Measurements from ENCODE around the gene PAK5.

Gene PAK5

DNA sequence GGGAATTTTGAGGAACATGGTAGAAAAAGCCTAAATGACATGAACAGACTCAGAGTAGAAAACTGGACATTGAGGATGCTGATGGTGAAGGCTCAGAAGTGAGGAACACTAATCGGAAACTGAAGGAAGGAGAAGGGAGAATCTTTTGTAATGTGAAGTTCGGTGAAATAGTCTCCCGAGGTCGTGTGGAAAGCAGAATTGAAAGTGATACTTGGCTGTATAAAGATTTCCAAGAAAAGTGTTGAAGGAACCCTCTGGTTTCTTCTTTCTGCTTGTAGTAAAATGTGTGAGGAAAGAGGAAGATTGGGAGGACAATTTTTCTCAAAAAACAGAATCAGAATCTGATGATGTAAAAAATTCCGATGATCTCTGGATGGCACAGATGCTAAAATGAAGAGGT is 209.0 kb downstream of the PAK5 start:
- TF ChIP-seq POLR2AphosphoS5 (IDR thresholded peaks at IDR 0.05; ENCODE audit: low read depth, low read length) (no peak), TAF1 (IDR thresholded peaks at IDR 0.05; ENCODE audit: borderline replicate concordance, insufficient read depth, low read length) (no peak), FOXP2 (optimal IDR thresholded peaks at IDR 0.05; ENCODE audit: borderline replicate concordance, extremely low read depth, extremely low read length, insufficient read depth) (no peak), SIN3A (IDR thresholded peaks at IDR 0.05; ENCODE audit: borderline replicate concordance, insufficient read depth, low read length) (no peak)
- TF ChIP-seq, protein P1, sequence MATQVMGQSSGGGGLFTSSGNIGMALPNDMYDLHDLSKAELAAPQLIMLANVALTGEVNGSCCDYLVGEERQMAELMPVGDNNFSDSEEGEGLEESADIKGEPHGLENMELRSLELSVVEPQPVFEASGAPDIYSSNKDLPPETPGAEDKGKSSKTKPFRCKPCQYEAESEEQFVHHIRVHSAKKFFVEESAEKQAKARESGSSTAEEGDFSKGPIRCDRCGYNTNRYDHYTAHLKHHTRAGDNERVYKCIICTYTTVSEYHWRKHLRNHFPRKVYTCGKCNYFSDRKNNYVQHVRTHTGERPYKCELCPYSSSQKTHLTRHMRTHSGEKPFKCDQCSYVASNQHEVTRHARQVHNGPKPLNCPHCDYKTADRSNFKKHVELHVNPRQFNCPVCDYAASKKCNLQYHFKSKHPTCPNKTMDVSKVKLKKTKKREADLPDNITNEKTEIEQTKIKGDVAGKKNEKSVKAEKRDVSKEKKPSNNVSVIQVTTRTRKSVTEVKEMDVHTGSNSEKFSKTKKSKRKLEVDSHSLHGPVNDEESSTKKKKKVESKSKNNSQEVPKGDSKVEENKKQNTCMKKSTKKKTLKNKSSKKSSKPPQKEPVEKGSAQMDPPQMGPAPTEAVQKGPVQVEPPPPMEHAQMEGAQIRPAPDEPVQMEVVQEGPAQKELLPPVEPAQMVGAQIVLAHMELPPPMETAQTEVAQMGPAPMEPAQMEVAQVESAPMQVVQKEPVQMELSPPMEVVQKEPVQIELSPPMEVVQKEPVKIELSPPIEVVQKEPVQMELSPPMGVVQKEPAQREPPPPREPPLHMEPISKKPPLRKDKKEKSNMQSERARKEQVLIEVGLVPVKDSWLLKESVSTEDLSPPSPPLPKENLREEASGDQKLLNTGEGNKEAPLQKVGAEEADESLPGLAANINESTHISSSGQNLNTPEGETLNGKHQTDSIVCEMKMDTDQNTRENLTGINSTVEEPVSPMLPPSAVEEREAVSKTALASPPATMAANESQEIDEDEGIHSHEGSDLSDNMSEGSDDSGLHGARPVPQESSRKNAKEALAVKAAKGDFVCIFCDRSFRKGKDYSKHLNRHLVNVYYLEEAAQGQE (IDR thresholded peaks at IDR 0.05; ENCODE audit: insufficient read depth in 1 of 2, low read depth in 2 of 2, low read length in 2 of 2), result no peak

DNA sequence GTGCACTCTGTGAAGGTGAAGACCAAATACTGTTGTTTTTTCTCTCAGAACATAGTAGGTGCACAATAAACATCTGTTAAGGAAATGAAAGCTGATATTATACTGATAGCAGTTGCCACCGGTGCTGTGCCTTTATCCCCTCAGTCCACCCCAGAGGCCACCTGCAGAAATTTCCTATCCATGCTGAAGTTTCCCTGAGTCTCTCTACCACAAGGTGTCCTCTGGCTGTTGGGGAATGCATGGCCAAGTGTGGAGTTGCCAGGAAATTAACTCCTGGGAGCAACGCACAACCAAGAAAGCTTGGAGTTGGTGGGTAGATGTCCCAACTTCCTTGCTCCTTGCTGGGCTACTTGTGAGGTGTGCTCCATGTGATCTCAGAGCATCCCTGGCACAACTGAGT is 210.3 kb downstream of the PAK5 start:
- TF ChIP-seq, protein P1 (IDR thresholded peaks at IDR 0.05; ENCODE audit: insufficient read depth in 1 of 2, low read depth in 2 of 2, low read length in 2 of 2), result no peak
- no peak for TF ChIP-seq TAF1 (IDR thresholded peaks at IDR 0.05; ENCODE audit: borderline replicate concordance, insufficient read depth, low read length)
- no peak for TF ChIP-seq SIN3A (IDR thresholded peaks at IDR 0.05; ENCODE audit: borderline replicate concordance, insufficient read depth, low read length)
- no peak for TF ChIP-seq FOXP2 (optimal IDR thresholded peaks at IDR 0.05; ENCODE audit: borderline replicate concordance, extremely low read depth, extremely low read length, insufficient read depth)

DNA sequence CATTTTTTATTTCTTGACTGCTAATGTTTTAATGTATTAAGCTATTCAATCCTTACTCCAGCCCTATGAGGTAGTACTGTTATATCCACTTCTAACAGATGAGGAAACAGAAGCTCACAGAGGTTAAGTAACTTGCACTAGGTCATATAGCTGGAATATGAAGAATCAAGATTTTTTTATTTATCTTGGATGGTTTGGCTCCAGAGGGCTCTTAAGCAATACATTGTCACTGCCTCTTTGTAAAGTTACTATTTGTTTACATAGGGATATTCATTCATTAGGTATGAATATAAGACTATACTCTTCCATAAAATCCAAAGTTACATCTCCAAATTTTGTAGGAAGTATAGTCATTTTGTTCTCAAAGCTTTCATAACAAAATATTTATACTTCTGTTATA is 210.7 kb downstream of the PAK5 start:
- no peak for TF ChIP-seq FOXP2 (optimal IDR thresholded peaks at IDR 0.05; ENCODE audit: borderline replicate concordance, extremely low read depth, extremely low read length, insufficient read depth)
- TF ChIP-seq, protein P1 (IDR thresholded peaks at IDR 0.05; ENCODE audit: insufficient read depth in 1 of 2, low read depth in 2 of 2, low read length in 2 of 2), result no peak
- no peak for TF ChIP-seq TAF1 (IDR thresholded peaks at IDR 0.05; ENCODE audit: borderline replicate concordance, insufficient read depth, low read length)
- no peak for TF ChIP-seq POLR2AphosphoS5 (IDR thresholded peaks at IDR 0.05; ENCODE audit: low read depth, low read length)

DNA sequence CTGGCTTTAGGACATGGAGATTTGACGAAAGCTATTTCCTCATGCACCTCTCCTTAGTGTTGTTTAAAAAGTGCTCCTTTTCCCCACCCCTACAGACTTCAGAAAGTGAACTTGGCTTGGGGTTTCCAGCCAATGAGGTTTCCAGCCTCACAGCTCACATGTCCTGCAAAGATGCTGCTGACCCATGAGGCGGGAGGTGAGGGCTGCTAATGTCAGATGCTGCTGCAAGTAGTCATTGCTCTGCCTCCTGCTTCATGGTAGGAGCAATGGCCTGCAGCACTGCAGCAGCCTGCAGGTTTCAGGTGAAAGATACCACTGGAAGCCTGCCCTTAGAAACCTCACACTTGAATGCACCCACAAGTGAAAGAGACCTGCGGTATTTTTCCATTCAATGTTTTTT is 211.7 kb downstream of the PAK5 start:
- TF ChIP-seq SIN3A (IDR thresholded peaks at IDR 0.05; ENCODE audit: borderline replicate concordance, insufficient read depth, low read length) (no peak), POLR2AphosphoS5 (IDR thresholded peaks at IDR 0.05; ENCODE audit: low read depth, low read length) (no peak), TAF1 (IDR thresholded peaks at IDR 0.05; ENCODE audit: borderline replicate concordance, insufficient read depth, low read length) (no peak), FOXP2 (optimal IDR thresholded peaks at IDR 0.05; ENCODE audit: borderline replicate concordance, extremely low read depth, extremely low read length, insufficient read depth) (no peak)
- TF ChIP-seq, protein P1 (IDR thresholded peaks at IDR 0.05; ENCODE audit: insufficient read depth in 1 of 2, low read depth in 2 of 2, low read length in 2 of 2), result no peak

DNA sequence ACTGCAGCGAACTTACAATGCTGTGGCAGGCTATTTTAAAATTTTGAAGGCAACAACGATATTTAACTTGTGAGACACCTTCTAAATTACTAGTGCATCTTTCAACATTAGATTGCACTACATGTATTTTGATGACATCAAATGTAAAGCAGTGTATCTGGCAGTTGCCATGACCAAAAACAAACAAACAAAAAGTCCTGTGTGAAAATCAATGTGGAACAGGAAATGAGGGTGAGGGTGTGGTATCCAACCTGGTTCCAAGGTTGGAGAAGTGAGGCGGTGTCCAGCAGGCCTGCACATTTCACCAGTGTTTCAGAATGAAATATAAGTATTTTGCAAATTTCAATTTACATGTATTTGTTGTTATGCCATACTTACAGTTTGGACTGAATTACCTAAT is 212.5 kb downstream of the PAK5 start:
- TF ChIP-seq, protein P1 (IDR thresholded peaks at IDR 0.05; ENCODE audit: insufficient read depth in 1 of 2, low read depth in 2 of 2, low read length in 2 of 2), result no peak
- no peak for TF ChIP-seq TAF1 (IDR thresholded peaks at IDR 0.05; ENCODE audit: borderline replicate concordance, insufficient read depth, low read length)
- TF ChIP-seq SIN3A (IDR thresholded peaks at IDR 0.05; ENCODE audit: borderline replicate concordance, insufficient read depth, low read length), result no peak
- TF ChIP-seq POLR2AphosphoS5 (IDR thresholded peaks at IDR 0.05; ENCODE audit: low read depth, low read length), result no peak
- TF ChIP-seq FOXP2 (optimal IDR thresholded peaks at IDR 0.05; ENCODE audit: borderline replicate concordance, extremely low read depth, extremely low read length, insufficient read depth), result no peak

All from PFSK-1 (cell line).